Liver (tissue), 9 donors: ENCODE data around the gene FICD. TPM values are rescaled to one million over a fixed set of nuclear protein-coding genes. Genes with fewer than 3 reads are reported as not detected.

Experiments used
- DNase-seq: peaks from one replicate; pipeline ENCODE4 v3.0.0-alpha.2; 2017; ENCODE audit warnings: low spot score
- H3K27ac ChIP-seq, 2 donors: one replicate each; pipeline ENCODE4 v1.7.0; 2013; ENCODE audit warnings: inconsistent platforms in 2 of 2, low read length in 2 of 2, control low read depth in 1 of 2, low read depth in 1 of 2, mild to moderate bottlenecking in 1 of 2
- H3K27me3 ChIP-seq, 4 donors: one replicate each; pipeline versions ENCODE4 v1.6.1 to v1.7.0; 2013; ENCODE audit warnings: low read length in 3 of 4, inconsistent platforms in 1 of 4, mild to moderate bottlenecking in 1 of 4, moderate library complexity in 1 of 4; ENCODE audit not compliant: control insufficient read depth in 4 of 4, insufficient read depth in 4 of 4
- H3K36me3 ChIP-seq, 4 donors: one replicate each; pipeline versions ENCODE4 v1.6.1 to v1.7.0; 2013; ENCODE audit warnings: low read length in 3 of 4, mild to moderate bottlenecking in 3 of 4, low read depth in 1 of 4, moderate library complexity in 1 of 4; ENCODE audit not compliant: control insufficient read depth in 4 of 4, insufficient read depth in 3 of 4
- H3K4me1 ChIP-seq, 4 donors: one replicate each; pipeline versions ENCODE4 v1.6.1 to v1.7.0; 2013; ENCODE audit warnings: low read length in 3 of 4, mild to moderate bottlenecking in 3 of 4, moderate library complexity in 1 of 4; ENCODE audit not compliant: control insufficient read depth in 4 of 4, insufficient read depth in 4 of 4
- H3K4me3 ChIP-seq, 3 donors: one replicate each; pipeline versions ENCODE4 v1.6.1 to v1.7.0; 2013; ENCODE audit warnings: low read length in 3 of 3, control low read depth in 1 of 3, low read depth in 1 of 3, mild to moderate bottlenecking in 1 of 3
- H3K9ac ChIP-seq, 2 donors: one replicate each; pipeline ENCODE4 v1.7.0; 2013; ENCODE audit warnings: low read length in 2 of 2, mild to moderate bottlenecking in 2 of 2, moderate library complexity in 2 of 2, control low read depth in 1 of 2, low read depth in 1 of 2
- H3K9me3 ChIP-seq, 4 donors: one replicate each; pipeline versions ENCODE4 v1.6.1 to v1.7.0; 2013; ENCODE audit warnings: low read length in 3 of 4; ENCODE audit not compliant: control insufficient read depth in 4 of 4
- ATF3 ChIP-seq: IDR thresholded peaks from 2 replicates; pipeline ENCODE4 v1.6.1; 2016; ENCODE audit warnings: antibody characterized with exemption
- EGR1 ChIP-seq, 2 donors: IDR thresholded peaks; 2 replicates each; pipeline ENCODE4 v1.6.1; 2016 to 2018; ENCODE audit warnings: antibody characterized with exemption in 2 of 2, low read depth in 2 of 2
- FOXA1 ChIP-seq: IDR thresholded peaks from 2 replicates; pipeline ENCODE4 v1.6.1; 2016; ENCODE audit warnings: antibody characterized with exemption
- FOXA2 ChIP-seq: IDR thresholded peaks from 2 replicates; pipeline ENCODE4 v1.6.1; 2016; ENCODE audit warnings: antibody characterized with exemption
- GABPA ChIP-seq, 2 donors: IDR thresholded peaks in 1 of 2; conservative IDR thresholded peaks in 1 of 2; 2 replicates each; pipeline ENCODE4 v1.6.1; 2016; ENCODE audit warnings: antibody characterized with exemption in 2 of 2, mild to moderate bottlenecking in 1 of 2, moderate library complexity in 1 of 2
- HNF4A ChIP-seq, 2 donors: conservative IDR thresholded peaks; 2 replicates each; pipeline ENCODE4 v1.6.1; 2016; ENCODE audit warnings: antibody characterized with exemption in 2 of 2, mild to moderate bottlenecking in 2 of 2
- HNF4G ChIP-seq: IDR thresholded peaks from 2 replicates; pipeline ENCODE4 v1.6.1; 2016; ENCODE audit warnings: antibody characterized with exemption
- JUND ChIP-seq, 2 donors: IDR thresholded peaks; 2 replicates each; pipeline ENCODE4 v1.6.1; 2016; ENCODE audit warnings: antibody characterized with exemption in 2 of 2
- NR2F2 ChIP-seq: IDR thresholded peaks from 2 replicates; pipeline ENCODE4 v1.6.1; 2016; ENCODE audit warnings: antibody characterized with exemption
- RAD21 ChIP-seq, 2 donors: IDR thresholded peaks; 2 replicates each; pipeline ENCODE4 v1.6.1; 2016; ENCODE audit warnings: antibody characterized with exemption in 2 of 2, mild to moderate bottlenecking in 2 of 2
- RXRA ChIP-seq, 2 donors: IDR thresholded peaks; 2 replicates each; pipeline ENCODE4 v1.6.1; 2017 to 2018; ENCODE audit warnings: antibody characterized with exemption in 2 of 2, mild to moderate bottlenecking in 1 of 2
- SP1 ChIP-seq: IDR thresholded peaks from 2 replicates; pipeline ENCODE4 v1.6.1; 2018; ENCODE audit warnings: antibody characterized with exemption, mild to moderate bottlenecking
- TAF1 ChIP-seq: conservative IDR thresholded peaks from 2 replicates; pipeline ENCODE4 v1.6.1; 2016; ENCODE audit warnings: antibody characterized with exemption, mild to moderate bottlenecking
- YY1 ChIP-seq: IDR thresholded peaks from 2 replicates; pipeline ENCODE4 v1.6.1; 2016; ENCODE audit warnings: antibody characterized with exemption, mild to moderate bottlenecking
- WGBS: extraction: QIAGEN DNeasy Blood & Tissue Kit; methylation state at CpG from one replicate; pipeline ENCODE4 v1.1.7; 2013; 5-methylcytosine and 5-hydroxymethylcytosine counted together
- polyA plus RNA-seq, 2 donors: library from polyadenylated mRNA; stranded (reverse) in 1 of 2; unstranded in 1 of 2; fragments of 200-250 nt in 1 of 2; fragments of >200 nt in 1 of 2; fragmentation: Nextera tagmentation in 1 of 2; extraction: Ambion mirVana in 1 of 2; gene quantifications; one replicate each; pipeline versions ENCODE4 v1.2.1 to v1.2.3, GENCODE V29; 2013 to 2015
- total RNA-seq, 2 donors: library from RNA; depleted of rRNA; stranded (reverse); fragments of >200 nt; gene quantifications; one replicate each; pipeline ENCODE4 v1.2.3, GENCODE V29; 2014
- TF ChIP-seq, protein P1 (sequence below): IDR thresholded peaks from 2 replicates; pipeline ENCODE4 v1.6.1; 2016; ENCODE audit warnings: antibody characterized with exemption, mild to moderate bottlenecking
- TF ChIP-seq, protein P2 (sequence below): fragments of 150-350 bp; IDR thresholded peaks from 2 replicates; pipeline ENCODE4 v1.5.1; 2017; ENCODE audit warnings: improper control_type of control experiment, low read depth, low read length; ENCODE audit not compliant: missing input control
- TF ChIP-seq, protein P3 (sequence below): IDR thresholded peaks from 2 replicates; pipeline ENCODE4 v1.6.1; 2016; ENCODE audit warnings: antibody characterized with exemption
- donor health status: healthy.
- donor health status: healthy.
- donor health status: healthy.
- donor health status: healthy.
- donor health status: healthy.

The FICD gene
- total and polyA plus RNA-seq, 4 donors = 3.6 to 20.9 (median 6.6) TPM

DNA sequence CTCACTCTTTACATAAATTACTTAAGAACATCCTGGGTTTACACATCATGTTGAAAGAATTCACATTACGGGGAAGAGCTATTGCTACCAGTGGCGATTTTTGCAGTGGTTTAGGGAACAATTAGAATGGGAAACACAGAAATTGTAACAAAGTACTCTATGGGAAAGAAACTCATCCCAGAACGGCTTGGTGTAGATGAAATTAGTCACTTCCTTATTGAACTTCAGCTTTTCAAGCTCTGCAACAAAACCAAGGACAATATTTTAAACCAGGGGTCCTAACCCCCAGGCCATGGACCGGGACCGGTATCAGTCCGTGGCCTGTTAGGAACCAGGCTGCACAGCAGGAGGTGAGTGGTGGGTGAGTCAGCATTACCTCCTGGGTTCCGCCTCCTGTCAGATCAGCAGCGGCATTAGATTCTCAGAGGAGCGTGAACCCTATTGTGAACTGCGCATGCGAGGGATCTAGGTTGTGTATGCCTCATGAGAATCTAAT is 32.3 kb upstream of the FICD start:
- Histone ChIP-seq H3K4me1 (no peaks in the 10 kb centered on the region), H3K4me3 (no peak overlapping the region), H3K9ac (no peak overlapping the region), H3K9me3 (no peaks in the 10 kb centered on the region), H3K27ac (no peak overlapping the region), H3K27me3 (peaks cover 0 to 6% (median 0%) of the 10 kb centered on the region in 4 donors), H3K36me3 (no peaks in the 10 kb centered on the region)
- DNase-seq = no peak
- WGBS = 45% methylated on average over 11 of the region's 11 CpGs
- TF ChIP-seq, protein P1, sequence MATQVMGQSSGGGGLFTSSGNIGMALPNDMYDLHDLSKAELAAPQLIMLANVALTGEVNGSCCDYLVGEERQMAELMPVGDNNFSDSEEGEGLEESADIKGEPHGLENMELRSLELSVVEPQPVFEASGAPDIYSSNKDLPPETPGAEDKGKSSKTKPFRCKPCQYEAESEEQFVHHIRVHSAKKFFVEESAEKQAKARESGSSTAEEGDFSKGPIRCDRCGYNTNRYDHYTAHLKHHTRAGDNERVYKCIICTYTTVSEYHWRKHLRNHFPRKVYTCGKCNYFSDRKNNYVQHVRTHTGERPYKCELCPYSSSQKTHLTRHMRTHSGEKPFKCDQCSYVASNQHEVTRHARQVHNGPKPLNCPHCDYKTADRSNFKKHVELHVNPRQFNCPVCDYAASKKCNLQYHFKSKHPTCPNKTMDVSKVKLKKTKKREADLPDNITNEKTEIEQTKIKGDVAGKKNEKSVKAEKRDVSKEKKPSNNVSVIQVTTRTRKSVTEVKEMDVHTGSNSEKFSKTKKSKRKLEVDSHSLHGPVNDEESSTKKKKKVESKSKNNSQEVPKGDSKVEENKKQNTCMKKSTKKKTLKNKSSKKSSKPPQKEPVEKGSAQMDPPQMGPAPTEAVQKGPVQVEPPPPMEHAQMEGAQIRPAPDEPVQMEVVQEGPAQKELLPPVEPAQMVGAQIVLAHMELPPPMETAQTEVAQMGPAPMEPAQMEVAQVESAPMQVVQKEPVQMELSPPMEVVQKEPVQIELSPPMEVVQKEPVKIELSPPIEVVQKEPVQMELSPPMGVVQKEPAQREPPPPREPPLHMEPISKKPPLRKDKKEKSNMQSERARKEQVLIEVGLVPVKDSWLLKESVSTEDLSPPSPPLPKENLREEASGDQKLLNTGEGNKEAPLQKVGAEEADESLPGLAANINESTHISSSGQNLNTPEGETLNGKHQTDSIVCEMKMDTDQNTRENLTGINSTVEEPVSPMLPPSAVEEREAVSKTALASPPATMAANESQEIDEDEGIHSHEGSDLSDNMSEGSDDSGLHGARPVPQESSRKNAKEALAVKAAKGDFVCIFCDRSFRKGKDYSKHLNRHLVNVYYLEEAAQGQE = no peak
- TF ChIP-seq NR2F2 = no peak
- no peak for TF ChIP-seq TAF1
- TF ChIP-seq EGR1 (IDR thresholded peaks at IDR 0.05; ENCODE audit: low read depth in 2 of 2) = no peak
- TF ChIP-seq FOXA2 = no peak
- TF ChIP-seq FOXA1 = no peak
- TF ChIP-seq GABPA (IDR thresholded peaks at IDR 0.05 in 1 of 2, conservative IDR thresholded peaks at IDR 0.05 in 1 of 2) = no peak
- TF ChIP-seq, protein P2, sequence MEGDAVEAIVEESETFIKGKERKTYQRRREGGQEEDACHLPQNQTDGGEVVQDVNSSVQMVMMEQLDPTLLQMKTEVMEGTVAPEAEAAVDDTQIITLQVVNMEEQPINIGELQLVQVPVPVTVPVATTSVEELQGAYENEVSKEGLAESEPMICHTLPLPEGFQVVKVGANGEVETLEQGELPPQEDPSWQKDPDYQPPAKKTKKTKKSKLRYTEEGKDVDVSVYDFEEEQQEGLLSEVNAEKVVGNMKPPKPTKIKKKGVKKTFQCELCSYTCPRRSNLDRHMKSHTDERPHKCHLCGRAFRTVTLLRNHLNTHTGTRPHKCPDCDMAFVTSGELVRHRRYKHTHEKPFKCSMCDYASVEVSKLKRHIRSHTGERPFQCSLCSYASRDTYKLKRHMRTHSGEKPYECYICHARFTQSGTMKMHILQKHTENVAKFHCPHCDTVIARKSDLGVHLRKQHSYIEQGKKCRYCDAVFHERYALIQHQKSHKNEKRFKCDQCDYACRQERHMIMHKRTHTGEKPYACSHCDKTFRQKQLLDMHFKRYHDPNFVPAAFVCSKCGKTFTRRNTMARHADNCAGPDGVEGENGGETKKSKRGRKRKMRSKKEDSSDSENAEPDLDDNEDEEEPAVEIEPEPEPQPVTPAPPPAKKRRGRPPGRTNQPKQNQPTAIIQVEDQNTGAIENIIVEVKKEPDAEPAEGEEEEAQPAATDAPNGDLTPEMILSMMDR = no peak

DNA sequence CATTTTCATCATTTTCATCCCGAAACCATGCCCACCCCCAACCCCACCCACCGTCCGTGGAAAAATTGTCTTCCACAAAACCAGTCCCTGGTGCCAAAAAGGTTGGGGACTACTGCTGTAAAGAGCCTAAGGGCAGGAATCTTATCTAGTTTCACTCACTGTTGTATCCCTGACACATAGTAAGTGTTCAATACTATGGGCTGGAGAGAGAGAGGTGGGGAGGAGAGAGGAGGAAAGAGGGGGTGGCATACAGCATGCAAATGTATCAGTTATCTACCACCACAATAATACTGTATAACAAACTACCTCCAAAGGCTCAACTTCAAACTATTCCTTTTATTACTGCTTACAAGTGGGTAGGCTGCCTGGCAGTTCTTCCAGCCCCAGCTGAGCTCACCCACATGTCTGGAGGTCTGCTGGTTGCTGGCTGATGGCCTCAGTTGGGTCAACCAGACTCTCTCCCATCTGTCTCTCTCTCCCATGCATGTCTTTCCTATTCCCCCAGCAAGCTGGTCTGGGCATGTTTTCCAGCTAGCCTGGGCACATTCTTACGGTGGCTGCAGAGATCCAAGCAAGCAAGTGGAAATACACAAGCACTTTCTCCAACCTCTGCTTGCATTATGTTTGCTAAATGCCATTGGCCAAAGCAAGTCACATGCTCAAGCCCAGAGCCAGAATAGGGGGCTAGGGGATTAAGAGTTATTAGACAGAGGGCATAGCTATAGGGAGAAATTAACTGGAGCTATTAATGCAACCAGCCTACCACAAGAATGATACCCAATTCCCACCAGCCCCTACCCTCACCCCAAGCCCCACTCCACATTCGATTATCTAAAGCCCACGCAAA is 31.6 kb upstream of the FICD start:
- H3K27ac ChIP-seq = no peak overlapping the region
- no peak overlapping the region for H3K9ac ChIP-seq
- no peaks in the 10 kb centered on the region for H3K36me3 ChIP-seq
- H3K4me3 ChIP-seq = no peak overlapping the region
- H3K27me3 ChIP-seq = peaks cover 0 to 6% (median 0%) of the 10 kb centered on the region in 4 donors
- WGBS = 58% methylated on average over 6 of the region's 6 CpGs
- no peaks in the 10 kb centered on the region for H3K9me3 ChIP-seq
- DNase-seq = no peak
- H3K4me1 ChIP-seq = no peaks in the 10 kb centered on the region
- TF ChIP-seq FOXA2 = no peak
- no peak for TF ChIP-seq FOXA1
- TF ChIP-seq, protein P2 = no peak
- TF ChIP-seq JUND (IDR thresholded peaks at IDR 0.05) = no peak
- TF ChIP-seq GABPA (IDR thresholded peaks at IDR 0.05 in 1 of 2, conservative IDR thresholded peaks at IDR 0.05 in 1 of 2) = no peak
- no peak for TF ChIP-seq HNF4G
- TF ChIP-seq, protein P1 = no peak
- TF ChIP-seq SP1 = no peak
- no peak for TF ChIP-seq YY1
- TF ChIP-seq, protein P3, sequence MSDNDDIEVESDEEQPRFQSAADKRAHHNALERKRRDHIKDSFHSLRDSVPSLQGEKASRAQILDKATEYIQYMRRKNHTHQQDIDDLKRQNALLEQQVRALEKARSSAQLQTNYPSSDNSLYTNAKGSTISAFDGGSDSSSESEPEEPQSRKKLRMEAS = no peak
- TF ChIP-seq RXRA (IDR thresholded peaks at IDR 0.05) = no peak
- no peak for TF ChIP-seq TAF1
- no peak for TF ChIP-seq NR2F2
- no peak for TF ChIP-seq RAD21 (IDR thresholded peaks at IDR 0.05)
- no peak for TF ChIP-seq ATF3
- no peak for TF ChIP-seq HNF4A (conservative IDR thresholded peaks at IDR 0.05)
